Neural cell (in vitro differentiated cells): ENCODE data around the gene SLC28A1.

ENCODE experiments used
- CTCF ChIP-seq: fragments of 450-650 bp; IDR thresholded peaks from 2 replicates; pipeline ENCODE4 v1.5.1; 2014; ENCODE audit warnings: antibody characterized with exemption, mild to moderate bottlenecking, moderate library complexity; ENCODE audit not compliant: poor library complexity, severe bottlenecking
- MXI1 ChIP-seq: fragments of 450-650 bp; conservative IDR thresholded peaks from 2 replicates; pipeline ENCODE4 v1.6.1; 2014; ENCODE audit warnings: antibody characterized with exemption, mild to moderate bottlenecking; ENCODE audit not compliant: poor library complexity, severe bottlenecking
- RAD21 ChIP-seq: fragments of 450-650 bp; conservative IDR thresholded peaks from 2 replicates; pipeline ENCODE4 v1.6.1; 2014; ENCODE audit warnings: antibody characterized with exemption, mild to moderate bottlenecking, moderate library complexity
- REST ChIP-seq: IDR thresholded peaks from 2 replicates; pipeline ENCODE4 v1.6.1; 2012; ENCODE audit warnings: borderline replicate concordance
- SMC3 ChIP-seq: fragments of 450-650 bp; conservative IDR thresholded peaks from 2 replicates; pipeline ENCODE4 v1.6.1; 2014; ENCODE audit warnings: antibody characterized with exemption, mild to moderate bottlenecking, moderate library complexity; ENCODE audit not compliant: poor library complexity

- no peak for TF ChIP-seq CTCF
- no peak for TF ChIP-seq RAD21
- TF ChIP-seq SMC3: no peak
- TF ChIP-seq MXI1: no peak
- TF ChIP-seq REST: no peak
Measured at GRCh38 chr15:84889991-84890669, 5.7 kb downstream of the SLC28A1 start.
